Neural cell (in vitro differentiated cells): ENCODE measurements around the gene CYP46A1. TPM values are rescaled to one million over a fixed set of nuclear protein-coding genes. Genes with fewer than 3 reads are reported as not detected.

Experiments
- H2AFZ ChIP-seq: fragments of 200-600, 300-800 bp; sonication (generic), shearing (Covaris generic); 2 replicates; pipeline ENCODE4 v1.6.0; 2014; ENCODE audit warnings: low read depth, mild to moderate bottlenecking, antibody characterized with exemption, low read length, moderate library complexity
- H3F3A ChIP-seq: fragments of 200-600 bp; shearing (Covaris generic); 2 replicates; pipeline ENCODE4 v1.6.1; 2016; ENCODE audit warnings: mild to moderate bottlenecking, moderate library complexity, mixed read lengths, antibody characterized with exemption, low read length; ENCODE audit not compliant: insufficient read depth, poor library complexity, severe bottlenecking
- H3K27ac ChIP-seq: fragments of 200-600, 300-800 bp; sonication (generic), shearing (Covaris generic); 2 replicates; pipeline ENCODE4 v1.5.1; 2014; ENCODE audit warnings: mild to moderate bottlenecking, low read length, moderate library complexity
- H3K27me3 ChIP-seq: fragments of 300-800, 200-600 bp; sonication (generic), shearing (Covaris generic); 2 replicates; pipeline ENCODE4 v1.6.0; 2014; ENCODE audit warnings: mild to moderate bottlenecking, low read depth, low read length, moderate library complexity; ENCODE audit not compliant: insufficient read depth
- H3K36me3 ChIP-seq: fragments of 300-800, 200-600 bp; sonication (generic), shearing (Covaris generic); 2 replicates; pipeline ENCODE4 v1.5.1; 2014; ENCODE audit warnings: mild to moderate bottlenecking, antibody characterized with exemption, low read length, moderate library complexity; ENCODE audit not compliant: insufficient read depth
- H3K4me2 ChIP-seq: fragments of 300-800, 200-600 bp; sonication (generic), shearing (Covaris generic); 2 replicates; pipeline ENCODE4 v1.6.0; 2014; ENCODE audit warnings: mild to moderate bottlenecking, low read length
- H3K4me3 ChIP-seq: fragments of 300-800, 200-600 bp; sonication (generic), shearing (Covaris generic); 2 replicates; pipeline ENCODE4 v1.5.1; 2014; ENCODE audit warnings: mild to moderate bottlenecking, low read length, moderate library complexity
- H3K79me2 ChIP-seq: fragments of 200-600 bp; shearing (Covaris generic); replicated peaks from 2 replicates; pipeline ENCODE4 v1.6.0; 2014; ENCODE audit warnings: mild to moderate bottlenecking, low read length, moderate library complexity; ENCODE audit not compliant: insufficient read depth
- H3K9ac ChIP-seq: fragments of 300-800, 200-600 bp; sonication (generic), shearing (Covaris generic); 2 replicates; pipeline ENCODE4 v1.6.1; 2016; ENCODE audit warnings: mild to moderate bottlenecking, low read length, mixed read lengths
- H3K9me2 ChIP-seq: fragments of 200-600 bp; shearing (Covaris generic); 2 replicates; pipeline ENCODE4 v1.6.1; 2016; ENCODE audit warnings: mild to moderate bottlenecking, low read length, mixed read lengths; ENCODE audit not compliant: insufficient read depth
- H3K9me3 ChIP-seq: fragments of 200-600, 300-800 bp; sonication (generic), shearing (Covaris generic); 2 replicates; pipeline ENCODE4 v1.6.1; 2016; ENCODE audit warnings: mild to moderate bottlenecking, mixed run types, low read length, moderate library complexity, mixed read lengths
- H4K20me1 ChIP-seq: fragments of 200-600 bp; shearing (Covaris generic); 2 replicates; pipeline ENCODE4 v1.6.1; 2016; ENCODE audit warnings: mild to moderate bottlenecking, mixed run types; ENCODE audit not compliant: insufficient read depth
- EP300 ChIP-seq: fragments of 450-650 bp; conservative IDR thresholded peaks from 2 replicates; pipeline ENCODE4 v1.6.1; 2014; ENCODE audit warnings: antibody characterized with exemption, mild to moderate bottlenecking, moderate library complexity; ENCODE audit not compliant: poor library complexity, severe bottlenecking
- EZH2 ChIP-seq: fragments of 200-600, 300-800 bp; shearing (Covaris generic), sonication (generic); IDR thresholded peaks from 2 replicates; pipeline ENCODE4 v1.6.1; 2014; ENCODE audit warnings: antibody characterized with exemption, low read length, borderline replicate concordance, mild to moderate bottlenecking; ENCODE audit not compliant: insufficient read depth, poor library complexity, severe bottlenecking
- MXI1 ChIP-seq: fragments of 450-650 bp; conservative IDR thresholded peaks from 2 replicates; pipeline ENCODE4 v1.6.1; 2014; ENCODE audit warnings: antibody characterized with exemption, mild to moderate bottlenecking; ENCODE audit not compliant: poor library complexity, severe bottlenecking
- POLR2AphosphoS5 ChIP-seq: IDR thresholded peaks from 2 replicates; pipeline ENCODE4 v1.6.1; 2012
- RAD21 ChIP-seq: fragments of 450-650 bp; conservative IDR thresholded peaks from 2 replicates; pipeline ENCODE4 v1.6.1; 2014; ENCODE audit warnings: antibody characterized with exemption, mild to moderate bottlenecking, moderate library complexity
- SMC3 ChIP-seq: fragments of 450-650 bp; conservative IDR thresholded peaks from 2 replicates; pipeline ENCODE4 v1.6.1; 2014; ENCODE audit warnings: antibody characterized with exemption, mild to moderate bottlenecking, moderate library complexity; ENCODE audit not compliant: poor library complexity
- TAF1 ChIP-seq: IDR thresholded peaks from 2 replicates; pipeline ENCODE4 v1.6.1; 2012; ENCODE audit warnings: low read depth
- polyA plus RNA-seq: library from polyadenylated mRNA; depleted of rRNA; stranded (reverse); fragments of >200 nt; gene quantifications from 2 replicates; pipeline ENCODE4 v1.2.3, GENCODE V29; 2014
- TF ChIP-seq, protein P1 (sequence below): IDR thresholded peaks from 2 replicates; pipeline ENCODE4 v1.6.1; 2012; ENCODE audit warnings: borderline replicate concordance
- TF ChIP-seq, protein P2 (sequence below): fragments of 450-650 bp; IDR thresholded peaks from 2 replicates; pipeline ENCODE4 v1.5.1; 2014; ENCODE audit warnings: antibody characterized with exemption, mild to moderate bottlenecking, moderate library complexity; ENCODE audit not compliant: poor library complexity, severe bottlenecking

Gene CYP46A1
- polyA plus RNA-seq, 1 donor from 2014 or later, result 5.4 TPM

DNA sequence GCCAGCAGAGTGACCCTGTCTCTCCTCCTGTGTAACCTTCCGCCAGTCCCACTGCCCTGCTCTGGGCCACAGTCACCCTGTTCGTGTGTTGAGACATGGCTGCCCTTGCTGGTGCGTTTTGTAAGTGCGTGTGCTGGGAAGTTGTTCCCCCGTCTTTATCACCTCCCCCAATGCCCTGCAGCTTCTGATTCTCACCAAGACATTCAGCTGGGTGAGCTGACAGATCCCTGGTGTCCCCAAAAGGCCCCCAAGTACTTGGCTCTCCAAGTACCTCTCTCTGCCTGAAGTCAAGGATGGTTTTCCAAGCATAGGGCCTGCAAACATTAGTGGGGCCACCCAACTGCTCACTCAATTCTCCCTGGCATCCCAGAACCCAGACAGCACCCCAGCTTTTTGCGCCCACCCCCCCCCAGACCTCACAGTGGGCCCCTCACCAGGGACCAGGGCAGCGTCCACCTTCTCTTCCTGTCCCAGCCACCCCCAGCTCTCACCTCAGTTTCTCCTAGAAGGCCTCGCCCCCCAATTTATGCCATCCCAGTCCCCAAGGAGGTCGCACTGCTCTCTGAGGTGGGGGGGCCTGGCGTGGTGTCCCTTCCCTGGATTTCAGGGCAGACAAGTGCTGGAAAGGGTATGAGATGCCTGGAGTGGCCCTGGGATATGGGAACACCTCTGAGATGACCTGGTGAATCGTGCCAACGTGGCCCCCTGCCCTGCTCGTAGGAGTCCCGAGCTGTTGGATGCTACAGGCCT is 57.3 kb downstream of the CYP46A1 start:
- H3K9ac ChIP-seq, result no peak overlapping the region
- no peak overlapping the region for H3K27ac ChIP-seq
- no peaks in the 10 kb centered on the region for H3K27me3 ChIP-seq
- H3K79me2 ChIP-seq, result no peaks in the 10 kb centered on the region
- no peak for TF ChIP-seq MXI1
- no peak for TF ChIP-seq SMC3
- TF ChIP-seq RAD21, result no peak
- TF ChIP-seq POLR2AphosphoS5, result no peak
- TF ChIP-seq EP300, result no peak
- TF ChIP-seq, protein P1, sequence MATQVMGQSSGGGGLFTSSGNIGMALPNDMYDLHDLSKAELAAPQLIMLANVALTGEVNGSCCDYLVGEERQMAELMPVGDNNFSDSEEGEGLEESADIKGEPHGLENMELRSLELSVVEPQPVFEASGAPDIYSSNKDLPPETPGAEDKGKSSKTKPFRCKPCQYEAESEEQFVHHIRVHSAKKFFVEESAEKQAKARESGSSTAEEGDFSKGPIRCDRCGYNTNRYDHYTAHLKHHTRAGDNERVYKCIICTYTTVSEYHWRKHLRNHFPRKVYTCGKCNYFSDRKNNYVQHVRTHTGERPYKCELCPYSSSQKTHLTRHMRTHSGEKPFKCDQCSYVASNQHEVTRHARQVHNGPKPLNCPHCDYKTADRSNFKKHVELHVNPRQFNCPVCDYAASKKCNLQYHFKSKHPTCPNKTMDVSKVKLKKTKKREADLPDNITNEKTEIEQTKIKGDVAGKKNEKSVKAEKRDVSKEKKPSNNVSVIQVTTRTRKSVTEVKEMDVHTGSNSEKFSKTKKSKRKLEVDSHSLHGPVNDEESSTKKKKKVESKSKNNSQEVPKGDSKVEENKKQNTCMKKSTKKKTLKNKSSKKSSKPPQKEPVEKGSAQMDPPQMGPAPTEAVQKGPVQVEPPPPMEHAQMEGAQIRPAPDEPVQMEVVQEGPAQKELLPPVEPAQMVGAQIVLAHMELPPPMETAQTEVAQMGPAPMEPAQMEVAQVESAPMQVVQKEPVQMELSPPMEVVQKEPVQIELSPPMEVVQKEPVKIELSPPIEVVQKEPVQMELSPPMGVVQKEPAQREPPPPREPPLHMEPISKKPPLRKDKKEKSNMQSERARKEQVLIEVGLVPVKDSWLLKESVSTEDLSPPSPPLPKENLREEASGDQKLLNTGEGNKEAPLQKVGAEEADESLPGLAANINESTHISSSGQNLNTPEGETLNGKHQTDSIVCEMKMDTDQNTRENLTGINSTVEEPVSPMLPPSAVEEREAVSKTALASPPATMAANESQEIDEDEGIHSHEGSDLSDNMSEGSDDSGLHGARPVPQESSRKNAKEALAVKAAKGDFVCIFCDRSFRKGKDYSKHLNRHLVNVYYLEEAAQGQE, result no peak
- TF ChIP-seq, protein P2, sequence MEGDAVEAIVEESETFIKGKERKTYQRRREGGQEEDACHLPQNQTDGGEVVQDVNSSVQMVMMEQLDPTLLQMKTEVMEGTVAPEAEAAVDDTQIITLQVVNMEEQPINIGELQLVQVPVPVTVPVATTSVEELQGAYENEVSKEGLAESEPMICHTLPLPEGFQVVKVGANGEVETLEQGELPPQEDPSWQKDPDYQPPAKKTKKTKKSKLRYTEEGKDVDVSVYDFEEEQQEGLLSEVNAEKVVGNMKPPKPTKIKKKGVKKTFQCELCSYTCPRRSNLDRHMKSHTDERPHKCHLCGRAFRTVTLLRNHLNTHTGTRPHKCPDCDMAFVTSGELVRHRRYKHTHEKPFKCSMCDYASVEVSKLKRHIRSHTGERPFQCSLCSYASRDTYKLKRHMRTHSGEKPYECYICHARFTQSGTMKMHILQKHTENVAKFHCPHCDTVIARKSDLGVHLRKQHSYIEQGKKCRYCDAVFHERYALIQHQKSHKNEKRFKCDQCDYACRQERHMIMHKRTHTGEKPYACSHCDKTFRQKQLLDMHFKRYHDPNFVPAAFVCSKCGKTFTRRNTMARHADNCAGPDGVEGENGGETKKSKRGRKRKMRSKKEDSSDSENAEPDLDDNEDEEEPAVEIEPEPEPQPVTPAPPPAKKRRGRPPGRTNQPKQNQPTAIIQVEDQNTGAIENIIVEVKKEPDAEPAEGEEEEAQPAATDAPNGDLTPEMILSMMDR, result no peak
- no peak for TF ChIP-seq EZH2
- TF ChIP-seq TAF1, result no peak
- no peak overlapping the region for H3K4me2 ChIP-seq
- H3F3A ChIP-seq, result no peaks in the 10 kb centered on the region
- H3K9me2 ChIP-seq, result no peaks in the 10 kb centered on the region
- H3K36me3 ChIP-seq, result no peaks in the 10 kb centered on the region
- H3K9me3 ChIP-seq, result no peaks in the 10 kb centered on the region
- no peak overlapping the region for H3K4me3 ChIP-seq
- no peaks in the 10 kb centered on the region for H4K20me1 ChIP-seq
- H2AFZ ChIP-seq, result no peak overlapping the region

DNA sequence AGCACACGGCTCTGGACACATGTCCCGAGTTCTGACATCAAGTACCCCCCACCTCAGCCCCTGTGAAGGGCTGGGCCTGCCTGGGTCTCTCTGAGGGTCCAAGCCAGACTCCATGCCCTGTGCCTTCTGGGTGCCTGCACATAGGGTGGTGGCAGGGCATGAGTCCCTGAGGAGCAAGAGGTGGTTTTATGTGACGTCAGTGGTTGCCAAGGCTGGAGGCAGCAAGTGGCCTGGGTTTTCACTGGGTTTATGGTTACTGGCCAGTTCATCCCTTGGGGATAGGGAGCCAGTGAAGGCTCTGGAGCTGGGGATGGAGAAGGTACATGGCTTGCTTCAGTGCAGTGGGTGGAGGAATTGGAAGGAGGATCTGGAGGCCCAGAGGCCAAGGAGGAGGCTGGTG is 58.0 kb downstream of the CYP46A1 start:
- no peak overlapping the region for H3K9ac ChIP-seq
- no peaks in the 10 kb centered on the region for H3F3A ChIP-seq
- no peaks in the 10 kb centered on the region for H3K9me3 ChIP-seq
- TF ChIP-seq, protein P1, result no peak
- TF ChIP-seq POLR2AphosphoS5, result no peak
- no peak for TF ChIP-seq EZH2
- TF ChIP-seq, protein P2, result no peak
- TF ChIP-seq TAF1, result no peak
- no peak for TF ChIP-seq EP300
- TF ChIP-seq SMC3, result no peak
- TF ChIP-seq MXI1, result no peak
- no peak for TF ChIP-seq RAD21
- no peak overlapping the region for H2AFZ ChIP-seq
- H3K27ac ChIP-seq, result no peak overlapping the region
- H4K20me1 ChIP-seq, result no peaks in the 10 kb centered on the region
- H3K4me3 ChIP-seq, result no peak overlapping the region
- no peaks in the 10 kb centered on the region for H3K79me2 ChIP-seq
- H3K27me3 ChIP-seq, result no peaks in the 10 kb centered on the region
- H3K4me2 ChIP-seq, result no peak overlapping the region
- H3K9me2 ChIP-seq, result no peaks in the 10 kb centered on the region
- no peaks in the 10 kb centered on the region for H3K36me3 ChIP-seq
